ENCODE measurements around the gene ZNF583. TPM values are rescaled to one million over a fixed set of nuclear protein-coding genes. Genes with fewer than 3 reads are reported as not detected.

Gene ZNF583
- total and polyA plus RNA-seq, 7 donors, result 2.3 to 8.7 (median 3.1) TPM

GRCh38 chr19:56383826-56384605 is 20.1 kb upstream of the ZNF583 start:
- DNase-seq, result no peak
- intact Hi-C loops (cut with DNase I), result no loop called here
- no peak for TF ChIP-seq CTCF (IDR thresholded peaks at IDR 0.05)
- WGBS, 3 donors, result 75 to 84% (median 77%) methylated on average over 8 of the region's 8 CpGs
- H3K4me3 ChIP-seq, result no peak overlapping the region
- ATAC-seq, result no peak
- H3K9me3 ChIP-seq, result peaks cover 60% of the 10 kb centered on the region
- H3K36me3 ChIP-seq (ENCODE audit: insufficient read depth in 1 of 2, low read depth in 1 of 2), result peaks cover 9 to 18% of the 10 kb centered on the region in 2 donors
- no peak overlapping the region for H3K27ac ChIP-seq
- no peaks in the 10 kb centered on the region for H3K27me3 ChIP-seq (ENCODE audit: insufficient read depth in 3 of 3, low read length in 2 of 3)
- no peaks in the 10 kb centered on the region for H3K4me1 ChIP-seq

GRCh38 chr19:56393119-56394012 is 10.8 kb upstream of the ZNF583 start, which contains the start of gene ZNF582:
Gene ZNF582 (minus strand): TSS chr19:56393534. CDS start chr19:56391752, 1,782 bp downstream.
- Histone ChIP-seq H3K27ac (peak within 1 kb of the TSS; percentile 89), H3K9me3 (peaks cover 37% of the 10 kb centered on the region), H3K36me3 (ENCODE audit: insufficient read depth in 1 of 2, low read depth in 1 of 2) (peaks cover 16 to 22% of the 10 kb centered on the region in 2 donors), H3K4me1 (no peaks in the 10 kb centered on the region), H3K4me3 (peak within 1 kb of the TSS; percentile 93), H3K27me3 (ENCODE audit: insufficient read depth in 3 of 3, low read length in 2 of 3) (no peaks in the 10 kb centered on the region)
- peak; percentile 99 for ATAC-seq
- intact Hi-C loops (cut with DNase I), result no loop called here
- peak; percentile 94 to 96 for DNase-seq
- peak; percentile 58 for TF ChIP-seq CTCF (IDR thresholded peaks at IDR 0.05)
- 1% methylated on average over 72 to 73 of the region's 73 CpGs for WGBS, 3 donors

- intact Hi-C loops (cut with DNase I), result no loop called here
- Histone ChIP-seq H3K36me3 (ENCODE audit: insufficient read depth in 1 of 2, low read depth in 1 of 2) (peaks cover 3 to 20% of the 10 kb centered on the region in 2 donors), H3K9me3 (peaks cover 61% of the 10 kb centered on the region), H3K4me1 (peaks cover 5% of the 10 kb centered on the region), H3K27ac (no peak overlapping the region), H3K27me3 (ENCODE audit: insufficient read depth in 3 of 3, low read length in 2 of 3) (no peaks in the 10 kb centered on the region), H3K4me3 (no peak overlapping the region)
- no peak for TF ChIP-seq CTCF (IDR thresholded peaks at IDR 0.05)
- ATAC-seq (no peak), DNase-seq (no peak)
- WGBS, 3 donors, result 93 to 96% (median 95%) methylated on average over 5 of the region's 5 CpGs
These were observed 5.3 kb upstream of the ZNF583 start for GRCh38 chr19:56398809-56399208.

- H3K4me1 ChIP-seq, result peaks cover 5% of the 10 kb centered on the region
- ATAC-seq (no peak), DNase-seq (no peak)
- H3K4me3 ChIP-seq, result no peak overlapping the region
- peaks cover 3 to 20% of the 10 kb centered on the region in 2 donors for H3K36me3 ChIP-seq (ENCODE audit: insufficient read depth in 1 of 2, low read depth in 1 of 2)
- TF ChIP-seq CTCF (IDR thresholded peaks at IDR 0.05), result no peak
- 96 to 99% (median 96%) methylated on average over 4 of the region's 4 CpGs for WGBS, 3 donors
- no peak overlapping the region for H3K27ac ChIP-seq
- peaks cover 55% of the 10 kb centered on the region for H3K9me3 ChIP-seq
- no peaks in the 10 kb centered on the region for H3K27me3 ChIP-seq (ENCODE audit: insufficient read depth in 3 of 3, low read length in 2 of 3)
- intact Hi-C loops (cut with DNase I), result loop anchor here (5.0 to 10.0 kb wide), 2 partner anchors 77 to 104 kb away; partner anchors contain the start of genes ZNF471 (in 2 of the 2) and ZNF667 (in 1 of the 2)
These were observed 3.6 kb upstream of the ZNF583 start for GRCh38 chr19:56400485-56400884.

All from psoas muscle (tissue), 8 donors.